VCaP (cell line): Measurements from ENCODE around the gene TBC1D17.
A peak's percentile ranks its signal among the peaks of the same experiment; 100 is the strongest.

Experiments
- H3K27ac ChIP-seq: fragments of 450-650 bp; 2 replicates; pipeline ENCODE4 v1.5.1; 2017
- CTCF ChIP-seq: fragments of 450-650 bp; conservative IDR thresholded peaks from 2 replicates; pipeline ENCODE4 v1.5.1; 2017; ENCODE audit warnings: mild to moderate bottlenecking, moderate library complexity

TBC1D17 gene

GRCh38 chr19:49923055-49924003, 45.8 kb downstream of the TBC1D17 start:
- H3K27ac ChIP-seq, result peak overlapping the region; percentile 20; the same call in 1 of the 2 replicates
- TF ChIP-seq CTCF, result no peak

GRCh38 chr19:49924004-49924880, 46.7 kb downstream of the TBC1D17 start:
- H3K27ac ChIP-seq, result peak overlapping the region; percentile 20; the same call in 1 of the 2 replicates
- no peak for TF ChIP-seq CTCF

GRCh38 chr19:49924881-49925210, 47.3 kb downstream of the TBC1D17 start:
- 0 out of 2 replicates have a peak overlapping the region, but pooled peaks have one; percentile 20 for H3K27ac ChIP-seq

GRCh38 chr19:49925486-49925885, 48.0 kb downstream of the TBC1D17 start:
- 0 out of 2 replicates have a peak overlapping the region, but pooled peaks have one; percentile 20 for H3K27ac ChIP-seq
- no peak for TF ChIP-seq CTCF

- peak overlapping the region; percentile 99; the same call in 1 of the 2 replicates for H3K27ac ChIP-seq
- TF ChIP-seq CTCF, result no peak
Measured at GRCh38 chr19:49926515-49926914, 49.0 kb downstream of the TBC1D17 start.

GRCh38 chr19:49927526-49928264, 50.2 kb downstream of the TBC1D17 start:
- H3K27ac ChIP-seq, result peak overlapping the region; percentile 99
- TF ChIP-seq CTCF, result no peak

- peak within 1 kb of the TSS; percentile 99 for H3K27ac ChIP-seq
- TF ChIP-seq CTCF, result no peak
Measured at GRCh38 chr19:49929121-49929610, 51.7 kb downstream of the TBC1D17 start, which contains the start of the genes ATF5 and NUP62. ATF5 (plus strand) TSS chr19:49929205; CDS start chr19:49930851, 1,646 bp downstream. NUP62 (minus strand) TSS chr19:49929504; CDS start chr19:49909807, 19,697 bp downstream.
